Neural cell (in vitro differentiated cells): Measurements from ENCODE around the gene HGF.

Source experiments
- CTCF ChIP-seq: fragments of 450-650 bp; IDR thresholded peaks from 2 replicates; pipeline ENCODE4 v1.5.1; 2014; ENCODE audit warnings: antibody characterized with exemption, mild to moderate bottlenecking, moderate library complexity; ENCODE audit not compliant: poor library complexity, severe bottlenecking
- EZH2 ChIP-seq: fragments of 200-600, 300-800 bp; shearing (Covaris generic), sonication (generic); IDR thresholded peaks from 2 replicates; pipeline ENCODE4 v1.6.1; 2014; ENCODE audit warnings: antibody characterized with exemption, low read length, borderline replicate concordance, mild to moderate bottlenecking; ENCODE audit not compliant: insufficient read depth, poor library complexity, severe bottlenecking

- TF ChIP-seq EZH2 (no peak), CTCF (no peak)
These were observed 117.6 kb downstream of the HGF start for GRCh38 chr7:81652225-81652624.
